ENCODE data around the gene NCOA1.

GRCh38 chr2:24548058-24548457 lies 57.0 kb downstream of the NCOA1 start:
- TF ChIP-seq, protein P1, sequence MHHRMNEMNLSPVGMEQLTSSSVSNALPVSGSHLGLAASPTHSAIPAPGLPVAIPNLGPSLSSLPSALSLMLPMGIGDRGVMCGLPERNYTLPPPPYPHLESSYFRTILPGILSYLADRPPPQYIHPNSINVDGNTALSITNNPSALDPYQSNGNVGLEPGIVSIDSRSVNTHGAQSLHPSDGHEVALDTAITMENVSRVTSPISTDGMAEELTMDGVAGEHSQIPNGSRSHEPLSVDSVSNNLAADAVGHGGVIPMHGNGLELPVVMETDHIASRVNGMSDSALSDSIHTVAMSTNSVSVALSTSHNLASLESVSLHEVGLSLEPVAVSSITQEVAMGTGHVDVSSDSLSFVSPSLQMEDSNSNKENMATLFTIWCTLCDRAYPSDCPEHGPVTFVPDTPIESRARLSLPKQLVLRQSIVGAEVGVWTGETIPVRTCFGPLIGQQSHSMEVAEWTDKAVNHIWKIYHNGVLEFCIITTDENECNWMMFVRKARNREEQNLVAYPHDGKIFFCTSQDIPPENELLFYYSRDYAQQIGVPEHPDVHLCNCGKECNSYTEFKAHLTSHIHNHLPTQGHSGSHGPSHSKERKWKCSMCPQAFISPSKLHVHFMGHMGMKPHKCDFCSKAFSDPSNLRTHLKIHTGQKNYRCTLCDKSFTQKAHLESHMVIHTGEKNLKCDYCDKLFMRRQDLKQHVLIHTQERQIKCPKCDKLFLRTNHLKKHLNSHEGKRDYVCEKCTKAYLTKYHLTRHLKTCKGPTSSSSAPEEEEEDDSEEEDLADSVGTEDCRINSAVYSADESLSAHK (tag by site-specific recombination; IDR thresholded peaks at IDR 0.05), result no peak
- TF ChIP-seq, protein P2, sequence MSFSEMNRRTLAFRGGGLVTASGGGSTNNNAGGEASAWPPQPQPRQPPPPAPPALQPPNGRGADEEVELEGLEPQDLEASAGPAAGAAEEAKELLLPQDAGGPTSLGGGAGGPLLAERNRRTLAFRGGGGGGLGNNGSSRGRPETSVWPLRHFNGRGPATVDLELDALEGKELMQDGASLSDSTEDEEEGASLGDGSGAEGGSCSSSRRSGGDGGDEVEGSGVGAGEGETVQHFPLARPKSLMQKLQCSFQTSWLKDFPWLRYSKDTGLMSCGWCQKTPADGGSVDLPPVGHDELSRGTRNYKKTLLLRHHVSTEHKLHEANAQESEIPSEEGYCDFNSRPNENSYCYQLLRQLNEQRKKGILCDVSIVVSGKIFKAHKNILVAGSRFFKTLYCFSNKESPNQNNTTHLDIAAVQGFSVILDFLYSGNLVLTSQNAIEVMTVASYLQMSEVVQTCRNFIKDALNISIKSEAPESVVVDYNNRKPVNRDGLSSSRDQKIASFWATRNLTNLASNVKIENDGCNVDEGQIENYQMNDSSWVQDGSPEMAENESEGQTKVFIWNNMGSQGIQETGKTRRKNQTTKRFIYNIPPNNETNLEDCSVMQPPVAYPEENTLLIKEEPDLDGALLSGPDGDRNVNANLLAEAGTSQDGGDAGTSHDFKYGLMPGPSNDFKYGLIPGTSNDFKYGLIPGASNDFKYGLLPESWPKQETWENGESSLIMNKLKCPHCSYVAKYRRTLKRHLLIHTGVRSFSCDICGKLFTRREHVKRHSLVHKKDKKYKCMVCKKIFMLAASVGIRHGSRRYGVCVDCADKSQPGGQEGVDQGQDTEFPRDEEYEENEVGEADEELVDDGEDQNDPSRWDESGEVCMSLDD (tag by site-specific recombination; IDR thresholded peaks at IDR 0.05), result no peak
- TF ChIP-seq REPIN1 (tag by site-specific recombination; IDR thresholded peaks at IDR 0.05; ENCODE audit: low read depth) (no peak), ZNF558 (tag by site-specific recombination; IDR thresholded peaks at IDR 0.05) (no peak), SCRT2 (tag by site-specific recombination; IDR thresholded peaks at IDR 0.05) (no peak), KLF10 (tag by site-specific recombination; IDR thresholded peaks at IDR 0.05) (no peak)
- TF ChIP-seq, protein P3, sequence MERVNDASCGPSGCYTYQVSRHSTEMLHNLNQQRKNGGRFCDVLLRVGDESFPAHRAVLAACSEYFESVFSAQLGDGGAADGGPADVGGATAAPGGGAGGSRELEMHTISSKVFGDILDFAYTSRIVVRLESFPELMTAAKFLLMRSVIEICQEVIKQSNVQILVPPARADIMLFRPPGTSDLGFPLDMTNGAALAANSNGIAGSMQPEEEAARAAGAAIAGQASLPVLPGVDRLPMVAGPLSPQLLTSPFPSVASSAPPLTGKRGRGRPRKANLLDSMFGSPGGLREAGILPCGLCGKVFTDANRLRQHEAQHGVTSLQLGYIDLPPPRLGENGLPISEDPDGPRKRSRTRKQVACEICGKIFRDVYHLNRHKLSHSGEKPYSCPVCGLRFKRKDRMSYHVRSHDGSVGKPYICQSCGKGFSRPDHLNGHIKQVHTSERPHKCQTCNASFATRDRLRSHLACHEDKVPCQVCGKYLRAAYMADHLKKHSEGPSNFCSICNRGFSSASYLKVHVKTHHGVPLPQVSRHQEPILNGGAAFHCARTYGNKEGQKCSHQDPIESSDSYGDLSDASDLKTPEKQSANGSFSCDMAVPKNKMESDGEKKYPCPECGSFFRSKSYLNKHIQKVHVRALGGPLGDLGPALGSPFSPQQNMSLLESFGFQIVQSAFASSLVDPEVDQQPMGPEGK (tag by site-specific recombination; IDR thresholded peaks at IDR 0.05), result no peak
